Fibroblast of mammary gland (primary cell): Measurements from ENCODE around the gene MUC2.
"Not testable (repeated sequence)": the region's sequence is repeated elsewhere in the genome, so short reads cannot be mapped to it uniquely, and the experiment has no call there.

Experiments
- DNase-seq: peaks from one replicate; pipeline ENCODE4 v3.0.0-alpha.2; 2010; ENCODE audit warnings: low read depth
- H3K4me3 ChIP-seq: 2 replicates; pipeline ENCODE4 v1.5.1; 2011; ENCODE audit warnings: low read depth, mild to moderate bottlenecking, low read length, moderate library complexity; ENCODE audit not compliant: control insufficient read depth
- TF ChIP-seq, protein P1 (sequence below): conservative IDR thresholded peaks from 2 replicates; pipeline ENCODE4 v1.5.1; 2011; ENCODE audit warnings: low read depth, low read length, inconsistent platforms; ENCODE audit not compliant: control insufficient read depth, insufficient read depth

Gene MUC2

DNA sequence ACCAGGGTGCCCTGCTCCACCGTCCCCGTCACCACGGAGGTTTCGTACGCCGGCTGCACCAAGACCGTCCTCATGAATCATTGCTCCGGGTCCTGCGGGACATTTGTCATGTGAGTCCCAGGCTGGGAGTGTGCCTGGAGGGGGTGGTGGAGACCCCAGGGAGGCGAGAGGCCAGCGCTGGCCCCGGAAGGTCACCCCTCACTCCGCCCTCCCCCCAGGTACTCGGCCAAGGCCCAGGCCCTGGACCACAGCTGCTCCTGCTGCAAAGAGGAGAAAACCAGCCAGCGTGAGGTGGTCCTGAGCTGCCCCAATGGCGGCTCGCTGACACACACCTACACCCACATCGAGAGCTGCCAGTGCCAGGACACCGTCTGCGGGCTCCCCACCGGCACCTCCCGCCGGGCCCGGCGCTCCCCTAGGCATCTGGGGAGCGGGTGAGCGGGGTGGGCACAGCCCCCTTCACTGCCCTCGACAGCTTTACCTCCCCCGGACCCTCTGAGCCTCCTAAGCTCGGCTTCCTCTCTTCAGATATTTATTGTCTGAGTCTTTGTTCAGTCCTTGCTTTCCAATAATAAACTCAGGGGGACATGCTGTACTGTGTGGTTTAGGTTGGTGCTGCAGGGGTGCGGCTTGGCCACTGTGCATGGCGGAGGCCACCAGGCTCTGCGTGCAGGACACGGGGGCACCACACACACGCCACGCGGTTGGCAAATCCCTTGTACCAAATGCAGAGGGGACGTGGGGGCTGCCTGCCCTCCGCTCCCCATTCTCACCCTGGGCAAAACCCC lies 35.4 kb downstream of the MUC2 start:
- no peak overlapping the region for H3K4me3 ChIP-seq
- DNase-seq: no peak
- TF ChIP-seq, protein P1, sequence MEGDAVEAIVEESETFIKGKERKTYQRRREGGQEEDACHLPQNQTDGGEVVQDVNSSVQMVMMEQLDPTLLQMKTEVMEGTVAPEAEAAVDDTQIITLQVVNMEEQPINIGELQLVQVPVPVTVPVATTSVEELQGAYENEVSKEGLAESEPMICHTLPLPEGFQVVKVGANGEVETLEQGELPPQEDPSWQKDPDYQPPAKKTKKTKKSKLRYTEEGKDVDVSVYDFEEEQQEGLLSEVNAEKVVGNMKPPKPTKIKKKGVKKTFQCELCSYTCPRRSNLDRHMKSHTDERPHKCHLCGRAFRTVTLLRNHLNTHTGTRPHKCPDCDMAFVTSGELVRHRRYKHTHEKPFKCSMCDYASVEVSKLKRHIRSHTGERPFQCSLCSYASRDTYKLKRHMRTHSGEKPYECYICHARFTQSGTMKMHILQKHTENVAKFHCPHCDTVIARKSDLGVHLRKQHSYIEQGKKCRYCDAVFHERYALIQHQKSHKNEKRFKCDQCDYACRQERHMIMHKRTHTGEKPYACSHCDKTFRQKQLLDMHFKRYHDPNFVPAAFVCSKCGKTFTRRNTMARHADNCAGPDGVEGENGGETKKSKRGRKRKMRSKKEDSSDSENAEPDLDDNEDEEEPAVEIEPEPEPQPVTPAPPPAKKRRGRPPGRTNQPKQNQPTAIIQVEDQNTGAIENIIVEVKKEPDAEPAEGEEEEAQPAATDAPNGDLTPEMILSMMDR: no peak

DNA sequence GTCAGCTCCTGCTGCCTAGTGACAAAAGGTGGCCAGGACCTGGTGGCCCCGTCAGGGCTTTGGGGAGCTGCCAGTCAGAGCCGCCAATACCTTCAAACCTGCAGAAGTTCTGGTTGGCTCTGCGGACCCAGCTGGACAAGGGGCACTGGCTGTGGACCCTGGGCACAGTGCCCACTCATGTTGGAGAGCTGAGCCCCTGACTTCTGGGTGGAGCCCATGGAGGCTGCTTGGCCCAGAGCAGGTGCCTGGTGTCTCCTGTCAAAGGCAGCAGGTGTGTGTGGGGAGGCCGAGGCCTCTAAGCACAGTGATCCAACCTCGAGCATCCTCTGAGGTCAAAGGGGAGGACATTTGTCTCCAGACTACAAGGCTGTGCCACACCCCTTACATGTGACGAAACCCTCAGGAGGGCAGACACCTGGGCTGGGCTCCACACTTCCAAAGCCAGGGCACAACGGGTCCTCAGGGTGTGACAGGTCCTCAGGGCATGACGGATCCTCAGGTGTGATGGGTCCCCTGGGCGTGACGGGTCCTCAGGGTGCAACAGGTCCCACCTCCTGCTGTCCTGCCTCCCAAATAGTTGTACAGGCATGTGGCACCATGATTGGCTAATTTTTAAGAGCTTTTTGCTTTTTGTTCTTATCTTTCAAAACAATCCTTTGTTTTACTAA lies 37.0 kb downstream of the MUC2 start:
- TF ChIP-seq, protein P1: no peak
- H3K4me3 ChIP-seq: no peak overlapping the region
- no peak for DNase-seq

DNA sequence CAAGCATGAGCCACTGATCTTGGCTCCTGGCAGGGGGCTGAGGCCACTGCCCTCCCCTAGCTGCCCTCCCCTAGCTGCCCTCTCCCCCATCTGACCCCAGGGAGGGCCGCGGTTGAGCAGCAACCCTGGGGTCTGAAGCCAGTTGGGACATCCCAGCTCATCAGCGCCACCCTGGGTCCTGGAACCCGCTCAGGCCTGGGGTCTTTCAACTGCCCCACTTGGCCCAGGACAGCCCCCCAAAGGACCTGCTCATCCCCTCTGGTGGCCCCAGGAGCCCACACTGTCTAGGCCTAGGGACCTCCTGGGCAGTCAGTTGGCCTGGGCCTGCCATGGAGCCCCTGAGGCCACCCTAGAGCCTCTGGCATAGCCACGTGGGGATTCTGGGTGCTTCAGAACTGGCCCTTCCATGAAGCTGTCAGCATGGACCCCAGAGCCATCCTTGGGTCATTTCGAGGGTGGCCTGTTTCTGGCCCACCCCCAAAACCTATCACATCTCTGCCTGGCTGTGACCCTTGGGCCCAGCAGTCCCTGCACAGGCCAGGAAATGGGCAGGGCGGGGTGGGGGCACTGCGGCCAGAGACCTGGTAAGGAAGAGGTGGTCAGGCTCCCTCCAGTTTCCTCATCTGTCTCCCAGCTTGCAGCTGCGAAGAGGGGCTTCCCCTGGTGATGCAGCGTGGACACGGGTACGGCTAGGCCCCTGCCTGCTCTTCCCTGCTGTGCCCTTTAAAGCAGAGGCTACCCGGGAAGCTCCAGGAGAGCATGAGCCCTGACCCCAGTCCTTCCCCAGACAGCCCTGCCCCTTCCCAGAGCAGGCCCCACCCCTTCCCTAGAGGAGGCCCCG lies 37.9 kb downstream of the MUC2 start:
- DNase-seq: no peak
- TF ChIP-seq, protein P1: no peak
- H3K4me3 ChIP-seq: no peak overlapping the region

DNA sequence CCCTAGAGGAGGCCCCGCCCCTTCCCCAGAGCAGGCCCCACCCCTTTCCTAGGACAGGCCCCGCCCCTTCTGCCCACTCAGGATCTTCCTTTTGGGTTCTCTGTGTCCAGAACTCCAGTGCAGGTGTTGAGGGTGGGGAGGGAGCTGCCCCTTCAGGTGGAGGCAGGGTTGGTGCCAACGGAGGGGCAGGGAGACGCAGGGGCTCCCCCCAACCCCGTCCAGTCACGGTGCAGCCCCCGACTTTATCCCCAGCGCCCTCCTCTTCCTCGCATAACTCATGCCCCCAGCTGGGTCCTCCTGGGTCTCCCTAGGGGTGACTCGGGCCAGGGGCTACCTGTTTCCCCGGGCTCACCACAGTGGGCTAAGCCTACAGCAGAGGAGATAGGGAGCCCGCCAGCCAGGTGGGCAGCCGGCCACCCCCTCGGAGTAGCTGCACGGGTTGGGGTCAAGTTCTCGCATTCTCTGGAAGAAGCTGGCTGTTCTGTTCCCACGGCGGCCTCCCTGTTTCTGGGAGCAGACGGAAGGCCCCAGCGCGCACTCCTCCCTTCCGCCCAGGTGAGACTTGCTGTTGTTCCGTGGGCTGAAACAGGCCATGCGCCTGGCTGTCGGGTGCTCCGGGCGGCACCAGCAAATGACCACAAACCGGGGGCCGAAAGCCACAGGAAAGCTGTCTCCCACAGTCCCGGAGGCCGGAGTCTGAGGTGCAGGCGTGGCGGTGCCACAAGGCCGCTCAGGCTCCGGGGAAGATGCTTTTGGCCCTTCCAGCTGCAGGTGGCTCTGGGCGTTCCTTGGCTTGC lies 38.9 kb downstream of the MUC2 start:
- TF ChIP-seq, protein P1: no peak
- no peak overlapping the region for H3K4me3 ChIP-seq
- no peak for DNase-seq

DNA sequence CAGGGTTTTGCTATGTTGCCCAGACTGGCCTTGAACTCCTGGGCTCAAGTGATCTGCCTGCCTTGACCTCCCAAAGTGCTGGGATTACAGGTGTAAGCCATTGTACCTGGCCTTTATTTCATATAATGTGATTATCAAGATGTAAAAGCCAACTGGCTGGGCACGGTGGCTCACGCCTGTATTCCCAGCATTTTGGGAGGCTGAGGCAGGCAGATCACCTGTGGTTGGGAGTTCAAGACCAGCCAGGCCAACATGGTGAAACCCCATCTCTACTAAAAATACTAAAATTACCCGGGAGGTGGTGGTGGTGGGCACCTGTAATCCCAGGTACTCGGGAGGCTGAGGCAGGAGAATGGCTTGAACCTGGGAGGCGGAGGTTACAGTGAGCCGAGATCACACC lies 40.6 kb downstream of the MUC2 start:
- not testable (repeated sequence) for DNase-seq, H3K4me3 ChIP-seq

DNA sequence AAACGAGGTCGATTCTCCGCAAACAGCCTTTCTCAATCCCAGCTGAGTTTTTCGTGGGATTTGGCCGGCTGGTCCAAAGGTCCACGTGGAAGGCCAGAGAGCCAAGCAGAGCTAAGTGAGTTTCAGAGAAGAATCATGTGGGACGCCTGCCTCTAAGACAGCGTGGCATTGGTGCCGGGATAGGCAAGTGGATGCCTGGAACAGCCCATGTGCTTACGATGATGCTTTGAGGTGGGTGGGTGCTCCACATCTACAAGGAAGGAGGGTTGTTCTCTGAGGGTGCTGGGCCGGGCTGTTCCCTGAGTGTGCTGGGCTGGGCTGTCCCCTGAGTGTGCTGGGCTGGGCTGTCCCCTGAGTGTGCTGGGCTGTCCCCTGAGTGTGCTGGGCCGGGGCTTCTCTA lies 41.4 kb downstream of the MUC2 start:
- no peak overlapping the region for H3K4me3 ChIP-seq
- no peak for DNase-seq
- TF ChIP-seq, protein P1: no peak
